ENCODE results near the gene WDR1. TPM values are rescaled to one million over a fixed set of nuclear protein-coding genes. Genes with fewer than 3 reads are reported as not detected.

The WDR1 gene
- polyA plus RNA-seq, 1 of the 3 experiments (the other 2 are of a cell fraction) = 310 TPM

GRCh38 chr4:10112658-10113284 lies 3.8 kb downstream of the WDR1 start:
- WGBS (ENCODE audit: low lambda C conversion rate) = 95% methylated on average over 16 of the region's 16 CpGs
- Histone ChIP-seq H3F3A (replicated peaks; ENCODE audit: insufficient read depth) (peaks cover 34% of the 10 kb centered on the region), H2AFZ (ENCODE audit: low read depth) (no peak overlapping the region), H3K79me2 (ENCODE audit: insufficient read depth) (peaks cover 86% of the 10 kb centered on the region), H3K4me1 (ENCODE audit: control insufficient read depth in 1 of 2, insufficient read depth in 2 of 2, low read depth in 1 of 2, low read length in 1 of 2) (peaks cover 19 to 23% of the 10 kb centered on the region in 2 experiments; a peak in 3 of 4 replicates), H3K27ac (ENCODE audit: low read depth in 2 of 2, low read length in 1 of 2) (no peak overlapping the region), H3K27me3 (ENCODE audit: insufficient read depth) (no peaks in the 10 kb centered on the region), H4K20me1 (ENCODE audit: insufficient read depth) (peaks cover 80% of the 10 kb centered on the region), H3K9me3 (no peaks in the 10 kb centered on the region), H3K36me3 (replicated peaks in 1 of 2; ENCODE audit: control insufficient read depth in 1 of 2, insufficient read depth in 2 of 2, low read length in 1 of 2) (peaks cover 46 to 66% of the 10 kb centered on the region in 2 experiments), H3K4me2 (no peak overlapping the region), H3K9ac (no peak overlapping the region), H3K4me3 (ENCODE audit: low read depth in 2 of 2, low read length in 1 of 2) (no peak overlapping the region), H3K9me2 (no peaks in the 10 kb centered on the region)
- ChIA-PET POLR2A (no interaction called here), CTCF (interaction anchor here (0.7 kb wide), 1 partner anchor 94 kb away, joined by 3 read pairs; no protein-coding TSS in a partner anchor)
- DNase-seq = no peak
- TF ChIP-seq NRF1 (IDR thresholded peaks at IDR 0.05; ENCODE audit: low read depth, low read length) = no peak
- no peak for TF ChIP-seq GATA2 (CRISPR knock-in tag; IDR thresholded peaks at IDR 0.05)
- no peak for TF ChIP-seq FOXM1 (IDR thresholded peaks at IDR 0.05; ENCODE audit: low read depth)
- no peak for TF ChIP-seq RXRA (IDR thresholded peaks at IDR 0.05; ENCODE audit: borderline replicate concordance, low read depth)
- no peak for TF ChIP-seq USF1 (IDR thresholded peaks at IDR 0.05; ENCODE audit: borderline replicate concordance, low read depth)
- TF ChIP-seq MAX (IDR thresholded peaks at IDR 0.05; ENCODE audit: low read depth) = no peak
- no peak for TF ChIP-seq GABPA (IDR thresholded peaks at IDR 0.05; ENCODE audit: low read depth)
- TF ChIP-seq MEF2A (IDR thresholded peaks at IDR 0.05; ENCODE audit: borderline replicate concordance, low read depth) = no peak
- TF ChIP-seq YY1 (IDR thresholded peaks at IDR 0.05; ENCODE audit: low read depth) = no peak
- TF ChIP-seq IRF3 (IDR thresholded peaks at IDR 0.05; ENCODE audit: low read depth, low read length) = no peak
- TF ChIP-seq RFX5 (IDR thresholded peaks at IDR 0.05; ENCODE audit: low read length) = no peak

GRCh38 chr4:10111067-10111801 lies 5.4 kb downstream of the WDR1 start:
- no peak for DNase-seq
- peaks cover 28 to 31% of the 10 kb centered on the region in 2 experiments; a peak in 3 of 4 replicates for H3K4me1 ChIP-seq (ENCODE audit: control insufficient read depth in 1 of 2, insufficient read depth in 2 of 2, low read depth in 1 of 2, low read length in 1 of 2)
- H3K36me3 ChIP-seq (replicated peaks in 1 of 2; ENCODE audit: control insufficient read depth in 1 of 2, insufficient read depth in 2 of 2, low read length in 1 of 2) = peaks cover 46 to 66% of the 10 kb centered on the region in 2 experiments
- ChIA-PET POLR2A (interaction anchor here (1.1 kb wide), 1 partner anchor 24 kb away, joined by 3 read pairs; no protein-coding TSS in a partner anchor), CTCF (no interaction called here)
- no peaks in the 10 kb centered on the region for H3K9me2 ChIP-seq
- no peak overlapping the region for H3K4me3 ChIP-seq (ENCODE audit: low read depth in 2 of 2, low read length in 1 of 2)
- H3F3A ChIP-seq (replicated peaks; ENCODE audit: insufficient read depth) = peaks cover 48% of the 10 kb centered on the region
- H3K27me3 ChIP-seq (ENCODE audit: insufficient read depth) = no peaks in the 10 kb centered on the region
- H3K79me2 ChIP-seq (ENCODE audit: insufficient read depth) = peaks cover 97% of the 10 kb centered on the region
- WGBS (ENCODE audit: low lambda C conversion rate) = 95% methylated on average over 6 of the region's 13 CpGs
- peaks cover 94% of the 10 kb centered on the region for H4K20me1 ChIP-seq (ENCODE audit: insufficient read depth)
- no peak overlapping the region for H2AFZ ChIP-seq (ENCODE audit: low read depth)
- no peaks in the 10 kb centered on the region for H3K9me3 ChIP-seq
- no peak for TF ChIP-seq SIN3A (IDR thresholded peaks at IDR 0.05; ENCODE audit: borderline replicate concordance, low read depth, low read length)
- no peak for TF ChIP-seq CTCF (IDR thresholded peaks at IDR 0.05)
- TF ChIP-seq FOXM1 (IDR thresholded peaks at IDR 0.05; ENCODE audit: low read depth) = no peak
- no peak for TF ChIP-seq TEAD4 (IDR thresholded peaks at IDR 0.05; ENCODE audit: borderline replicate concordance, insufficient read depth)
- no peak for TF ChIP-seq RXRA (IDR thresholded peaks at IDR 0.05; ENCODE audit: borderline replicate concordance, low read depth)
- TF ChIP-seq MAX (IDR thresholded peaks at IDR 0.05; ENCODE audit: low read depth) = no peak
- H3K9ac ChIP-seq = no peak overlapping the region
- H3K4me2 ChIP-seq = no peak overlapping the region
- H3K27ac ChIP-seq (ENCODE audit: low read depth in 2 of 2, low read length in 1 of 2) = no peak overlapping the region

Data from SK-N-SH (cell line).